ENCODE data around the gene PSD2. TPM values are rescaled to one million over a fixed set of nuclear protein-coding genes. Genes with fewer than 3 reads are reported as not detected.

Gene PSD2
- total RNA-seq, 1 experiment from 2014 or later: 0.22 TPM

DNA sequence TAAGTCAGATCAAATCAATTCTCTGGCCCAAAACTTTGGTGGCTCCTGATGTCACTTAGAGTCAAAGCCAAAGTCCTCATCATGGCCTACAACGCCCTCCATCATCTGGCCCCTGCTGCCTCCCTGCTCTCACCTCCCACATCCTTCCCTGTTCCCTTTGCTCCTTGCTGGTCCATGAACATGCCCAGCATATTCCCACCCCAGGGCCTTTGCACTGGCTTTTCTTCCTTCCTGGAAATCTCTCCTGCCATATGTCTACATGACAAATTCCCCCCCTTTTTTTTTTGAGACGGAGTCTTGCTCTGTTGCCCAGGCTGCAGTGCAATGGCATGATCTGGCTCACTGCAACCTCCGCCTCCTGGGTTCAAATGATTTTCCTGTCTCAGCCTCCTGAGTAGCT lies 11.1 kb upstream of the PSD2 start:
- Histone ChIP-seq H3T11ph (ENCODE audit: low read length) (no peak overlapping the region), H3K79me1 (ENCODE audit: insufficient read depth, low read depth, low read length, poor library complexity, severe bottlenecking) (no peaks in the 10 kb centered on the region), H3K14ac (ENCODE audit: insufficient read depth, low read length) (no peak overlapping the region), H4K8ac (replicated peaks; ENCODE audit: insufficient read length, low read depth, low read length) (no peak overlapping the region), H2BK20ac (ENCODE audit: low read depth, low read length, poor library complexity, severe bottlenecking) (no peak overlapping the region), H3K18ac (ENCODE audit: insufficient read length, low read depth, low read length) (no peak overlapping the region), H2AFZ (ENCODE audit: low read length) (no peak overlapping the region), H4K20me1 (ENCODE audit: control insufficient read depth, insufficient read depth, insufficient read length) (peaks cover 4% of the 10 kb centered on the region), H4K5ac (ENCODE audit: insufficient read length, low read depth, low read length) (no peak overlapping the region), H2BK120ac (ENCODE audit: low read depth, low read length, poor library complexity, severe bottlenecking) (no peak overlapping the region), H3K9me3 (ENCODE audit: control insufficient read depth, low read depth, low read length) (no peaks in the 10 kb centered on the region), H3K9ac (ENCODE audit: extremely low read depth, insufficient read length, low read length) (no peak overlapping the region), H3K23me2 (ENCODE audit: insufficient read length, low read depth, low read length, poor library complexity, severe bottlenecking) (peaks cover 4% of the 10 kb centered on the region), H2BK15ac (ENCODE audit: low read depth, low read length) (no peak overlapping the region), H3K56ac (ENCODE audit: insufficient read length, low read depth, low read length) (no peak overlapping the region), H2BK12ac (ENCODE audit: insufficient read length, low read depth, low read length) (no peak overlapping the region), H3K27ac (ENCODE audit: insufficient read length, low read depth, low read length) (no peak overlapping the region), H3K23ac (ENCODE audit: insufficient read length, low read depth, low read length) (no peak overlapping the region), H2BK5ac (ENCODE audit: insufficient read length, low read length) (no peak overlapping the region), H3K4me1 (ENCODE audit: insufficient read depth, low read length) (no peaks in the 10 kb centered on the region), H3K27me3 (ENCODE audit: insufficient read depth, low read length) (0 out of 2 replicates have a peak, but pooled peaks cover 2% of the 10 kb centered on the region), H3K4me2 (ENCODE audit: insufficient read depth, insufficient read length, low read length) (no peak overlapping the region), H3K4ac (ENCODE audit: low read depth, low read length) (no peak overlapping the region), H3K79me2 (ENCODE audit: insufficient read depth, low read length) (no peaks in the 10 kb centered on the region), H2AK5ac (ENCODE audit: insufficient read length, low read length) (no peak overlapping the region), H4K91ac (ENCODE audit: insufficient read length, low read depth, low read length) (no peak overlapping the region)
- H3K9me3 Mint-ChIP-seq: no peaks in the 10 kb centered on the region; a peak in 1 of 5 replicates
- H3K27me3 Mint-ChIP-seq (ENCODE audit: low read depth): peaks cover 79% of the 10 kb centered on the region
- WGBS (ENCODE audit: extremely low coverage, insufficient read length, low lambda C conversion rate): no CpG with 5 or more reads among the region's 3 CpGs
- no peaks in the 10 kb centered on the region for H3K36me3 Mint-ChIP-seq (ENCODE audit: insufficient read depth in 1 of 3, low read depth in 3 of 3)
- no peak overlapping the region for H3K4me3 Mint-ChIP-seq
- no peak for TF ChIP-seq CTCF (conservative IDR thresholded peaks at IDR 0.05)
- peaks cover 5 to 7% of the 10 kb centered on the region in 2 experiments for H3K4me1 Mint-ChIP-seq
- no peak overlapping the region for H3K27ac Mint-ChIP-seq
- no peak for DNase-seq

Data from H9 (cell line).